ENCODE data around the gene CCBE1. TPM values are rescaled to one million over a fixed set of nuclear protein-coding genes. Genes with fewer than 3 reads are reported as not detected.

CCBE1 gene
- polyA plus RNA-seq, 1 of the 3 experiments (the other 2 are of a cell fraction): 5.0 TPM

- no peaks in the 10 kb centered on the region for H3K9me2 ChIP-seq
- no peak overlapping the region for H3K9ac ChIP-seq
- no peaks in the 10 kb centered on the region for H4K20me1 ChIP-seq (ENCODE audit: insufficient read depth)
- H3K4me1 ChIP-seq (ENCODE audit: control insufficient read depth in 1 of 2, insufficient read depth in 2 of 2, low read depth in 1 of 2, low read length in 1 of 2): no peaks in the 10 kb centered on the region; a peak in 2 of 4 replicates
- no peak overlapping the region for H3K27ac ChIP-seq (ENCODE audit: low read depth in 2 of 2, low read length in 1 of 2)
- H3K4me3 ChIP-seq (ENCODE audit: low read depth in 2 of 2, low read length in 1 of 2): no peak overlapping the region
- ChIA-PET POLR2A (no interaction called here), CTCF (interaction anchor here (0.9 to 2.4 kb wide), 4 partner anchors 9 to 247 kb away, joined by 3 to 8 read pairs (median 4); partner anchors contain the start of gene CCBE1)
- no peak for DNase-seq
- 89% methylated on average over 4 of the region's 5 CpGs for WGBS (ENCODE audit: low lambda C conversion rate)
- TF ChIP-seq POLR2AphosphoS5 (IDR thresholded peaks at IDR 0.05; ENCODE audit: low read depth, low read length): no peak
- TF ChIP-seq PBX3 (IDR thresholded peaks at IDR 0.05): no peak
- no peak for TF ChIP-seq GABPA (IDR thresholded peaks at IDR 0.05; ENCODE audit: low read depth)
- TF ChIP-seq JUND (IDR thresholded peaks at IDR 0.05): no peak
- no peak for TF ChIP-seq IRF3 (IDR thresholded peaks at IDR 0.05; ENCODE audit: low read depth, low read length)
- TF ChIP-seq CTCF (IDR thresholded peaks at IDR 0.05): no peak
- no peak for TF ChIP-seq USF1 (IDR thresholded peaks at IDR 0.05; ENCODE audit: borderline replicate concordance, low read depth)
- TF ChIP-seq NRF1 (IDR thresholded peaks at IDR 0.05; ENCODE audit: low read depth, low read length): no peak
- no peak for TF ChIP-seq ZBTB33 (IDR thresholded peaks at IDR 0.05; ENCODE audit: borderline replicate concordance, low read depth)
- no peak for TF ChIP-seq MXI1 (IDR thresholded peaks at IDR 0.05; ENCODE audit: low read depth, low read length)
- no peak for TF ChIP-seq RCOR1 (IDR thresholded peaks at IDR 0.05; ENCODE audit: low read length)
- no peak for TF ChIP-seq TAF1 (IDR thresholded peaks at IDR 0.05; ENCODE audit: borderline replicate concordance, low read depth, low read length)
- no peaks in the 10 kb centered on the region for H3K27me3 ChIP-seq (ENCODE audit: insufficient read depth)
- no peaks in the 10 kb centered on the region for H3K36me3 ChIP-seq (replicated peaks in 1 of 2; ENCODE audit: control insufficient read depth in 1 of 2, insufficient read depth in 2 of 2, low read length in 1 of 2)
- H2AFZ ChIP-seq (ENCODE audit: low read depth): no peak overlapping the region
- H3K4me2 ChIP-seq: no peak overlapping the region
- H3K79me2 ChIP-seq (ENCODE audit: insufficient read depth): no peaks in the 10 kb centered on the region
- peaks cover 5% of the 10 kb centered on the region for H3F3A ChIP-seq (replicated peaks; ENCODE audit: insufficient read depth)
- H3K9me3 ChIP-seq: no peaks in the 10 kb centered on the region
Observed at GRCh38 chr18:59706499-59706898, 9.3 kb upstream of the CCBE1 start.
